Measurements from ENCODE around the gene ITPR1.
A peak's percentile ranks its signal among the peaks of the same experiment; 100 is the strongest.

ITPR1 gene

DNA sequence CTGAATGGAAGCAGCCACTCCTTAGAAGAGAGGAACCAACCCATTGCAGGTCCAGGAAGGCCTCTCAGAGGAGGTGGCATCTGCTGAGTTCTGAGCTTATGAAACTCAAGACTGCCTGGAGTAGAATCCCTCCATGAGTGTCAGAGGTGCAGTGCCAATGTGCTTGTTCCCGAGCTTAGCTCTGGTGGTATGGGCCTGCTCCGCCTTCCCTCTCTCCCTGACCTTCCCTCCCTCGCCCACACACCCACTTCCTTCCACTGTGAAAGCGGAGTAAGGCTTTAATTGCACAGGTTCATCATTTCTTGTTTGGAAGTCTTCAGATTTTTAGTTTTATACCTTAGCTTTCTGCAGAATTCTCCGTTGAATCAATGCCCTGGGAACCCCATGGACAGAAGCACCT, 278.1 kb downstream of the ITPR1 start:
- DNase-seq (ENCODE audit: low spot score): no peak
- no peak for TF ChIP-seq CTCF (IDR thresholded peaks at IDR 0.05; ENCODE audit: extremely low read depth, insufficient read depth, missing control alignments)
- in situ Hi-C loops (cut with MboI; ENCODE audit: low pct_unique_long_range_greater_than_20kb, low sequenced_read_pairs, unreplicated experiment): no loop called here

DNA sequence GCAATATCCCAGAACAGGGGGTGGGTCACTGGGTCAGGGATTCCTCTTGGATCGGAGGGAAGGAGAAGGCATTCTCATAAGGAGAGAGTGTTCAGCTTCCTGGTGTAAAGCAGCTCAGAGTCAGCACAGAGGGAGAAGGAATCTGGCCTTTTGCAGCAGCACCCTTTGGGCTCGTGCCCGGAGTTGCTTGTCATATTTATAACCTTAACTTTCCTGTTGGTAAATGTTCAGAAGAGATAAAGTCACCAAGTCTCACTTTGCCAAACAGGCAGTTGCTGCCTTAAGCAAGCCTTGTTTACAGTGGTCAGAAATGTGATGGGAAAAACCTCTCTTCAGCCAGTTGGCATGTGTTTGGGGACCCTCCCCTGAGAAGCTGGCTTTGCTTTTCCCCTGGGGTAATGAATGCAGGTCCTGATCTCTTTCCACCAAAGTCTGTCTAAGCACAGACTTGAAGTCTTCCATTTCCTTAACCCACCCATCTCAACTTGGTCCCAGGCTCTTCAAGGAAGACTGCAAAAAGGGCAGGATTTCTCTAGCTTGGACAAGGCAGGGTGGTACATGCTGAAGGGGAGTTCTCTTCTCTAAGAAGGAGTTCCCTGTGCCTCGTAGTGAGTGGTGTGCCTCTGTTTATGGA, 279.1 kb downstream of the ITPR1 start:
- in situ Hi-C loops (cut with MboI; ENCODE audit: low pct_unique_long_range_greater_than_20kb, low sequenced_read_pairs, unreplicated experiment): no loop called here
- DNase-seq (ENCODE audit: low spot score): no peak
- TF ChIP-seq CTCF (IDR thresholded peaks at IDR 0.05; ENCODE audit: extremely low read depth, insufficient read depth, missing control alignments): no peak

DNA sequence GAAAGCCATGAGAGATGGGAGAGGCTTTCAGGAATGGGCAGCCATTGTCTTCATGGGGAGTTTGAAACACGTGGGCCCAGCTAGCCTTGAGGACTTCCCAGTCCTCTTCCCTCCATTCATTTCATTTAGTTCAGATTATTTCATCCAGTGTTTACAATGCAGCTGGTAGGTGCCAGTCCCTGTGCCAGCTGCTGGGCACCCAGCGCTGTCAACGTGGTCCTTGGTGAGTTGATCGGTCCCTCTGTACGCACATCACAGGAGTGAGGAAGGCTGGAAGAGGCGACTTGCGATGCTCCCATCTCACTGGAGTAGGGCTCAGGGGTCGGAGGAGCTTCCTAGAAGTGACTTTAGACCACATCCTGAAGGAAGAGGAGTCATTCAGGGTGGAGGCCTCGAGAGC, 279.7 kb downstream of the ITPR1 start:
- in situ Hi-C loops (cut with MboI; ENCODE audit: low pct_unique_long_range_greater_than_20kb, low sequenced_read_pairs, unreplicated experiment): no loop called here
- no peak for TF ChIP-seq CTCF (IDR thresholded peaks at IDR 0.05; ENCODE audit: extremely low read depth, insufficient read depth, missing control alignments)
- DNase-seq (ENCODE audit: low spot score): no peak

DNA sequence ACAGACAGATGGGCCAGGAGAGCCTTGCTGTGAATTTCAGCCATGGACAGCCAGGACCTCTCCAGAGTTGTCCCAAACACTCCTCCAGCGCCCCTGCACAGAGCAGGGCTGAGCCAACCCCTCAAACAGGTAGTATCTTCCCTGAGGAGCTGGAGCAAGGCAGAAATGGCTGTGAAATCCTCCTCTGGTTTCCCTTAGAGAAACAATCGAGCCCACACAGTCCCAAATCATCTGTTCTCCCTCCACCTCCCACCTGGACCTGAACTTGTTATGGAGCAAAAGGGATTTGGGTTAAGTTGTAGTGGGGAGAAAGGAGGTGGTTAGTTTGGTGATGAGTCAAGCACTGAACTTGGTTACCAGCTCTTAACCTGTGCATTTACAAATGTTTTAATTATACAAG, 280.4 kb downstream of the ITPR1 start:
- DNase-seq (ENCODE audit: low spot score): no peak
- in situ Hi-C loops (cut with MboI; ENCODE audit: low pct_unique_long_range_greater_than_20kb, low sequenced_read_pairs, unreplicated experiment): no loop called here
- no peak for TF ChIP-seq CTCF (IDR thresholded peaks at IDR 0.05; ENCODE audit: extremely low read depth, insufficient read depth, missing control alignments)

- in situ Hi-C loops (cut with MboI; ENCODE audit: low pct_unique_long_range_greater_than_20kb, low sequenced_read_pairs, unreplicated experiment): no loop called here
- DNase-seq (ENCODE audit: low spot score): no peak
- no peak for TF ChIP-seq CTCF (IDR thresholded peaks at IDR 0.05; ENCODE audit: extremely low read depth, insufficient read depth, missing control alignments)
Observed at GRCh38 chr3:4774531-4774930, 281.4 kb downstream of the ITPR1 start.

DNA sequence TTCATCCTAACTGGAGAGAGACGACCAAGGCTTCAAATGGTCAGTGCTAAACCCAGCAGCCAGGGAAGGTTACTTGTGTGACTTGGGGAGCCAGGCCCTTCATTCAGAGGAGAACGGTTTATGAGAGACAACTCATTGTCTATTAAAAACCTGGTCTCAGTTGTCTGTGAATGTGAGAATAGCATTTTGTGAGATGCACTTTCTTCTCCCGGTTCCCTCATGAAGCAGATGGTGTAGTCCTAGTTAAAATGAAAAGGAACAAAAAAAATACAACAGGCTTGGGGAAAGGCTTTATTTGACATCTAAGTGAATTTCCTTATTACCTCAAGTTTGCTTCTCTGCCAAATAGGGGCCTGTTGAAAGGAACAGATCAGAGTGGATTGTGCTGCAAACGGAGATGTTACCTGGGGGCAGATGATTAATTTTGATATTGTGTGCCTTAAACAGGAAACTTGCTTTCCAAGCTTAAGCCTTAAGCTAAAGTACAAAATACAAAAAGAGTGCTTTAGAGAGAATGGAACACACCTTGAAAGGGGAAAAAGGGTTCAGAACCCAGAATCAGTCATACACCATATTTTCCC, 283.3 kb downstream of the ITPR1 start:
- no peak for TF ChIP-seq CTCF (IDR thresholded peaks at IDR 0.05; ENCODE audit: extremely low read depth, insufficient read depth, missing control alignments)
- in situ Hi-C loops (cut with MboI; ENCODE audit: low pct_unique_long_range_greater_than_20kb, low sequenced_read_pairs, unreplicated experiment): no loop called here
- peak; percentile 48 for DNase-seq (ENCODE audit: low spot score)
